ENCODE results near the gene SLC16A8.

The SLC16A8 gene

GRCh38 chr22:38112381-38112780, 28.4 kb upstream of the SLC16A8 start:
- no peak for DNase-seq (ENCODE audit: low read depth, low spot score)

- no peak for DNase-seq (ENCODE audit: low read depth, low spot score)
These were observed 28.0 kb upstream of the SLC16A8 start for GRCh38 chr22:38111925-38112355.

- no peak for DNase-seq (ENCODE audit: low read depth, low spot score)
These were observed 27.2 kb upstream of the SLC16A8 start for GRCh38 chr22:38110863-38111852.

GRCh38 chr22:38110008-38110862, 26.3 kb upstream of the SLC16A8 start, which contains the start of gene BAIAP2L2:
BAIAP2L2 (minus strand) TSS chr22:38110684; CDS start chr22:38110525, 159 bp downstream.
- DNase-seq (ENCODE audit: low read depth, low spot score), result no peak

GRCh38 chr22:38109371-38110001, 25.5 kb upstream of the SLC16A8 start:
- DNase-seq (ENCODE audit: low read depth, low spot score), result no peak

GRCh38 chr22:38108561-38109319, 24.8 kb upstream of the SLC16A8 start:
- DNase-seq (ENCODE audit: low read depth, low spot score), result no peak

- DNase-seq (ENCODE audit: low read depth, low spot score), result no peak
These were observed 23.9 kb upstream of the SLC16A8 start for GRCh38 chr22:38107692-38108515.

GRCh38 chr22:38106814-38107578, 23.0 kb upstream of the SLC16A8 start:
- no peak for DNase-seq (ENCODE audit: low read depth, low spot score)

- DNase-seq (ENCODE audit: low read depth, low spot score), result no peak
These were observed 20.1 kb upstream of the SLC16A8 start for GRCh38 chr22:38104084-38104483.

- no peak for DNase-seq (ENCODE audit: low read depth, low spot score)
These were observed 19.7 kb upstream of the SLC16A8 start for GRCh38 chr22:38103641-38104040.

- no peak for DNase-seq (ENCODE audit: low read depth, low spot score)
These were observed 14.6 kb upstream of the SLC16A8 start for GRCh38 chr22:38098410-38099249.

- DNase-seq (ENCODE audit: low read depth, low spot score), result no peak
These were observed 13.8 kb upstream of the SLC16A8 start for GRCh38 chr22:38097557-38098409.

GRCh38 chr22:38097058-38097457, 13.1 kb upstream of the SLC16A8 start:
- DNase-seq (ENCODE audit: low read depth, low spot score), result no peak

- no peak for DNase-seq (ENCODE audit: low read depth, low spot score)
These were observed 5.5 kb upstream of the SLC16A8 start for GRCh38 chr22:38089474-38089851.

- DNase-seq (ENCODE audit: low read depth, low spot score), result no peak
These were observed 4.9 kb upstream of the SLC16A8 start for GRCh38 chr22:38088629-38089473.

GRCh38 chr22:38087855-38088254, 3.9 kb upstream of the SLC16A8 start:
- no peak for DNase-seq (ENCODE audit: low read depth, low spot score)

GRCh38 chr22:38086942-38087341, 3.0 kb upstream of the SLC16A8 start:
- no peak for DNase-seq (ENCODE audit: low read depth, low spot score)
